ENCODE data around the gene ABCC1. TPM values are rescaled to one million over a fixed set of nuclear protein-coding genes. Genes with fewer than 3 reads are reported as not detected.

Gene ABCC1
- polyA plus RNA-seq, 1 of the 3 experiments (the other 2 are of a cell fraction): 23.7 TPM

DNA sequence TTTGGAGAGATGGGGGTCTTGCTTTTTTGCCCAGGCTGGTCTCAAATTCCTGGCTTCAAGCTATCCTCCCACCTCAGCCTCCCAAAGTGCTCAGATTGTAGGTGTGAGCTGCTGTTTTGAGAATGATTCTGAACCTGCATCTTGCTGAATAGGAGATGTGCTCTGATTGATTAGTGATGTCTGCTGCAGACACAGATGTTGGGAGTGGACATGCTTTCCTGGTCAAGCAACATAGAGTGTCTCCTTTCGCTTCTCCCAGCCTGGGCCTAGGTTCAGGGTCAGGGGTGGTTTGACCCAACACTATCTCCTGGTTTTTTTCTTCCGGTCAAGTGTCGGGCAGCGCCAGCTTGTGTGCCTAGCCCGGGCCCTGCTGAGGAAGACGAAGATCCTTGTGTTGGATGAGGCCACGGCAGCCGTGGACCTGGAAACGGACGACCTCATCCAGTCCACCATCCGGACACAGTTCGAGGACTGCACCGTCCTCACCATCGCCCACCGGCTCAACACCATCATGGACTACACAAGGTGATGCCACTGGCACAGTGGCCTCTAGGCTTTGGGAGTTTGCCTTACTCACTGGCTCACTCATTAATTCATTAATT, 188.7 kb downstream of the ABCC1 start:
- Histone ChIP-seq H3K9me2 (no peaks in the 10 kb centered on the region), H3K9me3 (no peaks in the 10 kb centered on the region), H3K36me3 (replicated peaks in 1 of 2; ENCODE audit: control insufficient read depth in 1 of 2, insufficient read depth in 2 of 2, low read length in 1 of 2) (peaks cover 37 to 39% of the 10 kb centered on the region in 2 experiments), H3K9ac (no peak overlapping the region), H3K4me3 (ENCODE audit: low read depth in 2 of 2, low read length in 1 of 2) (no peak overlapping the region), H3F3A (replicated peaks; ENCODE audit: insufficient read depth) (peaks cover 3% of the 10 kb centered on the region), H4K20me1 (ENCODE audit: insufficient read depth) (no peaks in the 10 kb centered on the region), H3K27ac (ENCODE audit: low read depth in 2 of 2, low read length in 1 of 2) (no peak overlapping the region), H3K4me2 (no peak overlapping the region), H3K27me3 (ENCODE audit: insufficient read depth) (no peaks in the 10 kb centered on the region), H2AFZ (ENCODE audit: low read depth) (no peak overlapping the region), H3K79me2 (ENCODE audit: insufficient read depth) (no peaks in the 10 kb centered on the region), H3K4me1 (ENCODE audit: control insufficient read depth in 1 of 2, insufficient read depth in 2 of 2, low read depth in 1 of 2, low read length in 1 of 2) (peaks cover 0 to 6% of the 10 kb centered on the region in 2 experiments; a peak in 1 of 4 replicates)
- POLR2A ChIA-PET: no interaction called here
- CTCF ChIA-PET: interaction anchor here (0.7 to 1.3 kb wide), 4 partner anchors 10 to 264 kb away, joined by 3 read pairs; no protein-coding TSS in a partner anchor
- 98% methylated on average over 14 of the region's 15 CpGs for WGBS (ENCODE audit: low lambda C conversion rate)
- DNase-seq: no peak
- TF ChIP-seq, protein P1, sequence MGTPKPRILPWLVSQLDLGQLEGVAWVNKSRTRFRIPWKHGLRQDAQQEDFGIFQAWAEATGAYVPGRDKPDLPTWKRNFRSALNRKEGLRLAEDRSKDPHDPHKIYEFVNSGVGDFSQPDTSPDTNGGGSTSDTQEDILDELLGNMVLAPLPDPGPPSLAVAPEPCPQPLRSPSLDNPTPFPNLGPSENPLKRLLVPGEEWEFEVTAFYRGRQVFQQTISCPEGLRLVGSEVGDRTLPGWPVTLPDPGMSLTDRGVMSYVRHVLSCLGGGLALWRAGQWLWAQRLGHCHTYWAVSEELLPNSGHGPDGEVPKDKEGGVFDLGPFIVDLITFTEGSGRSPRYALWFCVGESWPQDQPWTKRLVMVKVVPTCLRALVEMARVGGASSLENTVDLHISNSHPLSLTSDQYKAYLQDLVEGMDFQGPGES (IDR thresholded peaks at IDR 0.05; ENCODE audit: low read depth, low read length): no peak
- no peak for TF ChIP-seq RCOR1 (IDR thresholded peaks at IDR 0.05; ENCODE audit: low read length)
- no peak for TF ChIP-seq RFX5 (IDR thresholded peaks at IDR 0.05; ENCODE audit: low read length)
- TF ChIP-seq CHD2 (IDR thresholded peaks at IDR 0.05; ENCODE audit: low read length, partially characterized antibody): no peak
- TF ChIP-seq, protein P2, sequence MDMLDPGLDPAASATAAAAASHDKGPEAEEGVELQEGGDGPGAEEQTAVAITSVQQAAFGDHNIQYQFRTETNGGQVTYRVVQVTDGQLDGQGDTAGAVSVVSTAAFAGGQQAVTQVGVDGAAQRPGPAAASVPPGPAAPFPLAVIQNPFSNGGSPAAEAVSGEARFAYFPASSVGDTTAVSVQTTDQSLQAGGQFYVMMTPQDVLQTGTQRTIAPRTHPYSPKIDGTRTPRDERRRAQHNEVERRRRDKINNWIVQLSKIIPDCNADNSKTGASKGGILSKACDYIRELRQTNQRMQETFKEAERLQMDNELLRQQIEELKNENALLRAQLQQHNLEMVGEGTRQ (IDR thresholded peaks at IDR 0.05; ENCODE audit: borderline replicate concordance, low read depth, low read length): no peak
- no peak for TF ChIP-seq TAF1 (IDR thresholded peaks at IDR 0.05; ENCODE audit: borderline replicate concordance, low read depth, low read length)

DNA sequence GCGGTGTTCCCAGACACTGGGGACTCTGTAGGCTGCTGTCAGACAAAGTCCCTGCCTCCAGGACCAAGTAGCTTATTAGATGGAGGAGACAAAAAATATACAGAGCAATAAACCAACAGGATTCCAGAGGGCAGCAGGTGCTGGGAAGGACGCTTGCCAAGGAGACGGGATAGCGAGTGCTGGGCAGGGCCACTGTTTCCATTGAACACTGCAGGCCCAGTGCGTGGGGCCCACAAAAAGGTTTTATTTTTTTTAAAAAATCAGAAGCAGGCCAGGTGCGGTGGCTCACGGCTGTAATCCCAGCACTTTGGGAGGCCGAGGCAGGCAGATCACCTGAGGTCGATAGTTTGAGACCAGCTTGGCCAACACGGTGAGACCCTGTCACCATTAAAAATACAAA, 189.6 kb downstream of the ABCC1 start:
- Histone ChIP-seq H3K4me1 (ENCODE audit: control insufficient read depth in 1 of 2, insufficient read depth in 2 of 2, low read depth in 1 of 2, low read length in 1 of 2) (peaks cover 0 to 6% of the 10 kb centered on the region in 2 experiments; a peak in 1 of 4 replicates), H3K4me2 (no peak overlapping the region), H3K27ac (ENCODE audit: low read depth in 2 of 2, low read length in 1 of 2) (no peak overlapping the region), H3K4me3 (ENCODE audit: low read depth in 2 of 2, low read length in 1 of 2) (no peak overlapping the region), H3K36me3 (replicated peaks in 1 of 2; ENCODE audit: control insufficient read depth in 1 of 2, insufficient read depth in 2 of 2, low read length in 1 of 2) (peaks cover 35 to 39% of the 10 kb centered on the region in 2 experiments), H3K79me2 (ENCODE audit: insufficient read depth) (no peaks in the 10 kb centered on the region), H3K9me2 (no peaks in the 10 kb centered on the region), H3K9ac (no peak overlapping the region), H2AFZ (ENCODE audit: low read depth) (no peak overlapping the region), H3F3A (replicated peaks; ENCODE audit: insufficient read depth) (peaks cover 3% of the 10 kb centered on the region), H3K27me3 (ENCODE audit: insufficient read depth) (no peaks in the 10 kb centered on the region), H3K9me3 (no peaks in the 10 kb centered on the region), H4K20me1 (ENCODE audit: insufficient read depth) (no peaks in the 10 kb centered on the region)
- POLR2A ChIA-PET: no interaction called here
- over 99% methylated on average over 10 of the region's 10 CpGs for WGBS (ENCODE audit: low lambda C conversion rate)
- DNase-seq: no peak
- TF ChIP-seq, protein P3, sequence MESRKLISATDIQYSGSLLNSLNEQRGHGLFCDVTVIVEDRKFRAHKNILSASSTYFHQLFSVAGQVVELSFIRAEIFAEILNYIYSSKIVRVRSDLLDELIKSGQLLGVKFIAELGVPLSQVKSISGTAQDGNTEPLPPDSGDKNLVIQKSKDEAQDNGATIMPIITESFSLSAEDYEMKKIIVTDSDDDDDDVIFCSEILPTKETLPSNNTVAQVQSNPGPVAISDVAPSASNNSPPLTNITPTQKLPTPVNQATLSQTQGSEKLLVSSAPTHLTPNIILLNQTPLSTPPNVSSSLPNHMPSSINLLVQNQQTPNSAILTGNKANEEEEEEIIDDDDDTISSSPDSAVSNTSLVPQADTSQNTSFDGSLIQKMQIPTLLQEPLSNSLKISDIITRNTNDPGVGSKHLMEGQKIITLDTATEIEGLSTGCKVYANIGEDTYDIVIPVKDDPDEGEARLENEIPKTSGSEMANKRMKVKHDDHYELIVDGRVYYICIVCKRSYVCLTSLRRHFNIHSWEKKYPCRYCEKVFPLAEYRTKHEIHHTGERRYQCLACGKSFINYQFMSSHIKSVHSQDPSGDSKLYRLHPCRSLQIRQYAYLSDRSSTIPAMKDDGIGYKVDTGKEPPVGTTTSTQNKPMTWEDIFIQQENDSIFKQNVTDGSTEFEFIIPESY (IDR thresholded peaks at IDR 0.05; ENCODE audit: borderline replicate concordance, low read depth): no peak
- TF ChIP-seq NFIC (IDR thresholded peaks at IDR 0.05; ENCODE audit: borderline replicate concordance) (no peak), RFX5 (IDR thresholded peaks at IDR 0.05; ENCODE audit: low read length) (no peak), MXI1 (IDR thresholded peaks at IDR 0.05; ENCODE audit: low read depth, low read length) (no peak)
- CTCF ChIA-PET: interaction anchor here (0.7 to 1.3 kb wide), 3 partner anchors 11 to 265 kb away, joined by 3 read pairs; no protein-coding TSS in a partner anchor

All from SK-N-SH (cell line).